HG03469 (cell line): ENCODE results near the gene TSPAN6.

Experiments used
- ATAC-seq: cut with Tn5 transposase; IDR thresholded peaks from one replicate; pipeline ENCODE4 v1.9.1; 2021; ENCODE audit warnings: mild to moderate bottlenecking, moderate library complexity, moderate number of reproducible peaks; ENCODE audit not compliant: unreplicated experiment

The TSPAN6 gene

GRCh38 chrX:100648458-100649417, 12.1 kb upstream of the TSPAN6 start:
- no peak for ATAC-seq

GRCh38 chrX:100647739-100648138, 11.1 kb upstream of the TSPAN6 start:
- ATAC-seq = no peak

DNA sequence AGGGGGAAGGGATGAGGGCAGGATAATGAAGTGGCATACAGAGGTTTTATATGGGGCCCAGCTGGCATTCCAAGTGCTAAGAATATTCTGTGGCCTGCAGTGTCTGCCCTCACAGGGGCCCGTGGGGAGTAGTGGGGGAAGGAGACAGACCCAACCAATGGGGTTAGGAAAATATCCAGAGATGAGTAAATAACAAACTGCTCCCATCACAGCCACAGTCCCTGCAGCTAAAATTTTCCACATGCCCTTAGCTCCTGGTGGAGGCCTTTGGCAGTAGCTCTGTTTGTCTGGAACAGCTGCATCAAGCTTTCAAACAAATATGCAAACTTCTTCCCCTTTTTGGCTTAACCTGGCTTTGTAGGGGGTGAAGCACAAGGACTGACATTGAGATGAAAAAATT, 10.5 kb upstream of the TSPAN6 start:
- no peak for ATAC-seq

- ATAC-seq = no peak
These were observed 8.5 kb upstream of the TSPAN6 start for GRCh38 chrX:100645106-100645505.

- ATAC-seq = peak; percentile 76
These were observed 7.6 kb upstream of the TSPAN6 start, which contains the start of gene SRPX2 for GRCh38 chrX:100643956-100644860. SRPX2 (plus strand) TSS chrX:100644199; CDS start chrX:100646323, 2,124 bp downstream.

DNA sequence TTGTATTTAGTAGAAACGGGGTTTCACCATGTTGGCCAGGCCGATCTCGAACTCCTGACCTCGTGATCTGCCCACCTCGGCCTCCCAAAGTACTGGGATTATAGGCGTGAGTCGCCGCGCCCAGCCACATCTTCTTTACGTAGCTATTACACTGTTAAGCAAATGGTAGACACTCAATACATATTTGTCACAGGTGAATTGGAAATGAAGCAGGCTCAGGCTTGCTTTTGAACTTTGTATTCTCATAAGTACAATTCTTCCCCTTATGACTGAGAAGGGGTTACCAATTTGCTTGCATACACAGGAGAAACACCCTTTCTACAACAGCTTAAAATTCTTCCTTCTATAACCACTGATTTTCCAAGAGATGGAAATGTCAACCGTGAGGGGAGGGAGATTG, 6.6 kb upstream of the TSPAN6 start:
- no peak for ATAC-seq

GRCh38 chrX:100642290-100642689, 5.7 kb upstream of the TSPAN6 start:
- no peak for ATAC-seq

GRCh38 chrX:100635989-100636320, 651 bp downstream of the TSPAN6 start:
- no peak for ATAC-seq

GRCh38 chrX:100635040-100635439, 1.6 kb downstream of the TSPAN6 start:
- no peak for ATAC-seq

DNA sequence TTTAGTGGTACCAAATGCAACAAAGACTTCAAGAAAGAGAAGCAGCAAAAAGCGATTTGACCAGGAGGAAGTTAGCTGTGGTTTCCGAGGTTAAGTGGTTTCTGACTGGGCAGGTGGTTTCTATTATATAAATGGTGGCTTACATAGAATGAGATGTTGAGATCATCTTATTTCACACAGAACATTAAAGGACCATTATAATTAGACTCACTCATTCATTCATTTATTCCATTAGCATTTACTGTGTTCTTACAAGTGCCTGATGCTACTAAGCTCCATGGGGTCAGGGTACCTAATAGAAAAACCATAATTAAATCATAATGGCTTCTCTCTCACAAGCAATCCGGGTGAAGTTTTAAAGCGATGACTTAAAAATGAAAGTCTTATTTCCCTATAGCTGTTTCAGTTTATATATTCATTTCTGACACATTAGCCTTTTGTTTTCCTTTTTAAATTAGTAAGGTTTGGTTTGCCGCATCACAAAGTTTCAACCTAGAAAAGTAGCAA, 10.6 kb downstream of the TSPAN6 start:
- peak; percentile 85 for ATAC-seq

DNA sequence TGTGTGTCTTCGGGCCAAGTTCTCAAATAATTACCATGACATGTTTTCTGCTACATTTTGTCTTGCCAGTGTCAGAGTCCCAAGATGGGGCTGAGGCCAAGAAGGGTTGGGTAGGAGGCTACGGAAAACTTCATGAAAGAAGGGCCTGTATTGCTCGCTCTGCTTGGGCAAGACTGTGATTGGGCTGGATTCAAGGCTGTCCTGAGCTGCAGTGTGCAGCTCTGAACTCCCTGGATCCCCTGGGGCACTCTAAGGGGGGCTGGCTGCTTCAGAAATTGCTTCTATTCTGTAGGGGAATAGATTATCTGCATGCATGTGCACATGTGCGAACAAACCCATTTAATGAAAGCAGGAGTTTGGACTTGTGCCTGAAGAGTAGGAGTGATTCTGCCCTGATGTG, 13.6 kb downstream of the TSPAN6 start:
- ATAC-seq = no peak

DNA sequence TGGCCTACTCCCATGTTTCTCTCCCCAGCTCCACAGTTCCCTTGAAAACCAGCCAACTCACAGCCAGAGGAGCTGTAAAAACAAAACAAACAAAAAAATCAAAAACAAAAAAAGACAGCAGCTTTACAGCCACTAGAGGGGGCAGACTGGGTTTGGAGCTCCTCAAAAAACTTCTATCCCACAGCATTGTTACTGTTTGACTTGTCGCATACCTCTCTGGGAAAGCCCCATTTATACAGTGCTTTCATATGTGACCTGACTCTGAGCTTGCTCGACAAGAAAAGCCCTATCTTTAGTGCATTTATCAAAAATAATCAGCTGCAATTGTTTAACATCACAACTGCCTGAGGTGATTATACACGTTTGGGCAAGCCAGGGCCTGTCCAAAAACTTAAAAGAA, 21.6 kb downstream of the TSPAN6 start:
- ATAC-seq = peak; percentile 100

GRCh38 chrX:100611951-100612350, 24.7 kb downstream of the TSPAN6 start:
- ATAC-seq = no peak

GRCh38 chrX:100609591-100609990, 27.0 kb downstream of the TSPAN6 start:
- no peak for ATAC-seq

DNA sequence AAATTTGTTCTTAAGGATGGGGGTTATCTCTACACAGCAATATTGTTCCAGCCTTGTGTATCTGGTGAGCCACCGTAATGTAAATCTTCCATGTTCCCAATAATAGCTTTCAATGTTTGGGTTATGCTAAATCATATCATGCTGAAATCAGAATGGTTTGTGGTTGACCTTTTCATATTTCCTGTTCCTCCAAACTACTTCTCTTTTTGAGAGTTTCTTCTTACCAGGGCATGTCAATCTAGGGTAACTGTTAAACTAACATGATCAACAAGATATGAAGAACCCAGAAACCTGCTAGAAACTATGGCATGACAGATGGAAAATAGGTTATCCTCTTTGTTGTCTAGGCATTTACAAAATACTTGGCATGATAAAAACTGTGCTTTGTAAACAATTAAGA, 29.9 kb downstream of the TSPAN6 start:
- ATAC-seq = peak; percentile 44

DNA sequence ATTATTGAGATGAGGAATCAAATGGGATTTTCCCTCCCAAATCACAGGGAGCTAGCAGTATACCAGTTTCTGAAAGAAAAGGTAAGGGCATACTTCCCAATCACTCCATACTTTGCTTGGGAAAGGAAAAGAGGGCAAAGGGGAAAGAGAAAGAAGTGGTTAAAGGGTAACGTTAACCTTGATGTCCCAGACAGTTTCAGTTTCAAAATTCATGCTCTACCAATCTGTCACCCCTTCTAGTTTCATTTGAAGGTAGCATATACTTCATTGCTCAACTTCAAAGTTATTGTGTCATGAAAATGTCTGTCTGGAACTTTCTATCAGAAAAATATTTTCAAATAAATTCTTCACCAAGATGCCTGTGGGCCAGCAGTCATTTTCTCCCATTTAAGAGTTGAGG, 35.8 kb downstream of the TSPAN6 start:
- ATAC-seq = peak; percentile 67

DNA sequence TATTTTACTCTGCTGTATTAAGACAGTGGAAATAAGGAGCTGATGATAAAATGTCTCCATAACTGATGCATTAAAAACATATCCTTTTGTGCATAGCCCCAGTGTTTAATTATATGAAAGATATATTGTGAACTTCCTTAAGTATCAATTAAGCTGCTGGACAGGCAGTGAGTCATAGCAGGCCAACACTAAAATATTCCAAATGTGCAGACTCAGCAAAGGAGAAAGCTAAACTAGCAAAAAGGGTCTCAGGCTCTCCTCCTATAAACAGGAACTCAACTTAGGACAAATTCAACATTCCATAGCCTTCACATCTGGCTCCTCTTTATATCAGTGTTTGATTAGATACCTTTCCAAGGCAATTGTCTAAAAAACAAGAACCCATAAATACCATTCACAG, 36.3 kb downstream of the TSPAN6 start:
- ATAC-seq = no peak

DNA sequence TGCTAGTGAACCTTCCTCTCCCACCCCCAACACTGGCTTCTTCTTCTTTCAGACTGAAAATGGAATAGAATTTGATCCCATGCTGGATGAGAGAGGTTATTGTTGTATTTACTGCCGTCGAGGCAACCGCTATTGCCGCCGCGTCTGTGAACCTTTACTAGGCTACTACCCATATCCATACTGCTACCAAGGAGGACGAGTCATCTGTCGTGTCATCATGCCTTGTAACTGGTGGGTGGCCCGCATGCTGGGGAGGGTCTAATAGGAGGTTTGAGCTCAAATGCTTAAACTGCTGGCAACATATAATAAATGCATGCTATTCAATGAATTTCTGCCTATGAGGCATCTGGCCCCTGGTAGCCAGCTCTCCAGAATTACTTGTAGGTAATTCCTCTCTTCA, 37.1 kb downstream of the TSPAN6 start:
- no peak for ATAC-seq

DNA sequence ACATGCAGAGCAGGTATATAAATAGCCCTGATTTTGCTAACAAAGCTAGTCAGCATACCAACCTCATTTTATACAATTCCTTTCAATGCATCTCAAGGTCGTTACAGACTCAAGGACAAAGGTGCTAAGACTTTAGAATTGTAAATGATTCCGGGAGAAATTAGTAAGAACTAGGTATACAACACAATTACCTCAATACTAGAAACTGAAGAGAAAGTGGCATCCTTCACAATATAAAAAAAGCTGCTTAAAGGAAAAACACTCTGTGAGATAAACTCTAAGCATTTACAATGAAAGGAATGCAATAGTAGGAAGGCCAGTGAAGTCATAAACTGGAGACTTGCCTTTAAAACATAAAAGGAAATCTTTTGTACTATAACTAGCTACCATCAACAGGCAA, 40.0 kb downstream of the TSPAN6 start:
- ATAC-seq = no peak

DNA sequence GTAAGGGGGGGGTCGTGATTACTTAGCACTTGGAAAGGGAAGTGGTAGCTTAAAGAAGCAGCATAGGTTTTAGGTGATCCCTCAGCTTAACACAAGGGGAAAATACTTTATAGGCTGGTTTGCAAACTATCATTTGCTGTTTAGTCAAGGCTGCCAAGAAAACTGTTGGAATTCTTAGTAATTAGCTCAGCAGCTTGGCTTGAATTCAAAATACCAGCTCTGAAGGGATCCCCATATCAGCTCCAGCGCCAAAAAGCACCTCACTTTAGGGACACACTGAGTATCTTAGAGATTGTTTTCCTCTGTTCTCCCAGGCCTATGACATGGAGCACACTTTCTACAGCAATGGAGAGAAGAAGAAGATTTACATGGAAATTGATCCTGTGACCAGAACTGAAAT, 43.0 kb downstream of the TSPAN6 start:
- ATAC-seq = no peak

- ATAC-seq = no peak
These were observed 43.5 kb downstream of the TSPAN6 start for GRCh38 chrX:100593126-100593525.
